ENCODE measurements around the gene A1BG. TPM values are rescaled to one million over a fixed set of nuclear protein-coding genes. Genes with fewer than 3 reads are reported as not detected.

The A1BG gene
- total and polyA plus RNA-seq, 2 of the 13 experiments (the other 11 are each of a cell fraction or from before 2014, with no cell fraction given): 14.7 to 41.4 TPM

GRCh38 chr19:58326914-58327726 lies 26.2 kb downstream of the A1BG start, which contains the start of gene ZSCAN22 (continued):
- TF ChIP-seq ZNF496 (CRISPR knock-in tag; IDR thresholded peaks at IDR 0.05; ENCODE audit: insufficient replicate concordance) (no peak), SP4 (CRISPR knock-in tag; IDR thresholded peaks at IDR 0.05) (no peak), BRF2 (CRISPR knock-in tag; IDR thresholded peaks at IDR 0.05) (no peak), EHMT2 (IDR thresholded peaks at IDR 0.05; ENCODE audit: borderline replicate concordance, low read depth, low read length) (no peak), ZNF691 (CRISPR knock-in tag; IDR thresholded peaks at IDR 0.05; ENCODE audit: borderline replicate concordance, low read depth) (peak; percentile 94; the same call in 1 of the 2 replicates), CREB3 (CRISPR knock-in tag; IDR thresholded peaks at IDR 0.05) (no peak), ZNF142 (CRISPR knock-in tag; IDR thresholded peaks at IDR 0.05) (peak; percentile 90), POLR2G (IDR thresholded peaks at IDR 0.05; ENCODE audit: low read depth, low read length) (peak; percentile 87), MATR3 (CRISPR knock-in tag; IDR thresholded peaks at IDR 0.05) (no peak), ZNF710 (CRISPR knock-in tag; IDR thresholded peaks at IDR 0.05; ENCODE audit: borderline replicate concordance) (0 out of 2 replicates have a peak, but pooled peaks have one; percentile 61), RAD21 (CRISPR knock-in tag; IDR thresholded peaks at IDR 0.05) (peak; percentile 54; the same call in 1 of the 2 replicates), THYN1 (CRISPR knock-in tag; IDR thresholded peaks at IDR 0.05; ENCODE audit: borderline replicate concordance, low read depth) (no peak), ZNF563 (CRISPR knock-in tag; IDR thresholded peaks at IDR 0.05) (no peak; the same call in 1 of the 2 replicates), ZSCAN29 (CRISPR knock-in tag; conservative IDR thresholded peaks at IDR 0.05) (peak; percentile 86; the same call in 1 of the 2 replicates), PHF21A (CRISPR knock-in tag; IDR thresholded peaks at IDR 0.05) (peak; percentile 82; the same call in 1 of the 2 replicates), ZNF10 (CRISPR knock-in tag; IDR thresholded peaks at IDR 0.05; ENCODE audit: borderline replicate concordance, low read depth) (no peak), FOSL1 (CRISPR knock-in tag; IDR thresholded peaks at IDR 0.05; ENCODE audit: borderline replicate concordance) (no peak; the same call in 1 of the 2 replicates)
